HG03025 (cell line): Measurements from ENCODE around the gene AIG1.
A peak's percentile ranks its signal among the peaks of the same experiment; 100 is the strongest.
"Not testable (repeated sequence)": the region's sequence is repeated elsewhere in the genome, so short reads cannot be mapped to it uniquely, and the experiment has no call there.

Experiments used
- ATAC-seq: cut with Tn5 transposase; IDR thresholded peaks from one replicate; pipeline ENCODE4 v1.9.1; 2021; ENCODE audit warnings: mild to moderate bottlenecking, moderate library complexity; ENCODE audit not compliant: unreplicated experiment, low FRiP score

The AIG1 gene

GRCh38 chr6:143299253-143300166 is 238.8 kb downstream of the AIG1 start:
- peak; percentile 96 for ATAC-seq

GRCh38 chr6:143301188-143301587 is 240.5 kb downstream of the AIG1 start:
- ATAC-seq = no peak

GRCh38 chr6:143307760-143308159 is 247.1 kb downstream of the AIG1 start:
- not testable (repeated sequence) for ATAC-seq

GRCh38 chr6:143313163-143313562 is 252.5 kb downstream of the AIG1 start:
- no peak for ATAC-seq

- no peak for ATAC-seq
These were observed 260.9 kb downstream of the AIG1 start for GRCh38 chr6:143321491-143322086.

- no peak for ATAC-seq
These were observed 261.7 kb downstream of the AIG1 start for GRCh38 chr6:143322386-143322785.

- ATAC-seq = no peak
These were observed 263.2 kb downstream of the AIG1 start for GRCh38 chr6:143323729-143324470.

GRCh38 chr6:143325379-143326140 is 264.9 kb downstream of the AIG1 start:
- no peak for ATAC-seq

- no peak for ATAC-seq
These were observed 268.2 kb downstream of the AIG1 start for GRCh38 chr6:143328876-143329275.

- ATAC-seq = no peak
These were observed 268.6 kb downstream of the AIG1 start for GRCh38 chr6:143329323-143329722.

- no peak for ATAC-seq
These were observed 270.7 kb downstream of the AIG1 start for GRCh38 chr6:143331362-143331761.

- ATAC-seq = no peak
These were observed 271.6 kb downstream of the AIG1 start for GRCh38 chr6:143332153-143332845.

GRCh38 chr6:143333081-143333480 is 272.4 kb downstream of the AIG1 start:
- ATAC-seq = no peak

GRCh38 chr6:143333749-143334520 is 273.2 kb downstream of the AIG1 start:
- ATAC-seq = no peak

GRCh38 chr6:143335865-143336264 is 275.2 kb downstream of the AIG1 start:
- no peak for ATAC-seq

GRCh38 chr6:143336446-143337152 is 275.9 kb downstream of the AIG1 start:
- ATAC-seq = no peak

GRCh38 chr6:143337201-143337949 is 276.7 kb downstream of the AIG1 start:
- ATAC-seq = no peak

- no peak for ATAC-seq
These were observed 278.5 kb downstream of the AIG1 start for GRCh38 chr6:143339223-143339622.
